Measurements from ENCODE around the gene MMS19. TPM values are rescaled to one million over a fixed set of nuclear protein-coding genes. Genes with fewer than 3 reads are reported as not detected.
A peak's percentile ranks its signal among the peaks of the same experiment; 100 is the strongest.

Gene MMS19
- total RNA-seq, 1 experiment from 2014 or later: 83.3 TPM

DNA sequence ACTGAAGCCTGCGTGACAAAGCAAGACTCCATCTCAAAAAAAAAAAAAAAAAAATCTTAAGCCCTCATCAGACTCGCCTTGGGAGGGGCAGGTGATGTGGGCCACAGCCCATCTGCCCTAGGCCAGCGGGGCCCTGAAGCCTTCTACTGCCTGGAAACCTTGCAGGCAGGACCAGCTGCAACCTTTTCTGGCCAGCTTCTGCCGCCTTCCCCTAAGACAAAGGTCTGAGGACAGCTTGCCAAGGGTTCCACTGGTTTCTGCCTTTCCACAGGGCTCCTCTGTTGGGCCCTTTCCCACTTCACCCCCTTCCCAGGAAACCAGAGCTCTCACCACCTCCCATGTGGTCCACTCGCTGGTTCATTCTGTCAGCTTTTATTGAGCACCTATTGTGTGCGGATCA is 35.7 kb upstream of the MMS19 start:
- in situ Hi-C loops (cut with HindIII; ENCODE audit: low pct_unique_long_range_greater_than_20kb, low sequenced_read_pairs): no loop called here
- TF ChIP-seq, protein P1, sequence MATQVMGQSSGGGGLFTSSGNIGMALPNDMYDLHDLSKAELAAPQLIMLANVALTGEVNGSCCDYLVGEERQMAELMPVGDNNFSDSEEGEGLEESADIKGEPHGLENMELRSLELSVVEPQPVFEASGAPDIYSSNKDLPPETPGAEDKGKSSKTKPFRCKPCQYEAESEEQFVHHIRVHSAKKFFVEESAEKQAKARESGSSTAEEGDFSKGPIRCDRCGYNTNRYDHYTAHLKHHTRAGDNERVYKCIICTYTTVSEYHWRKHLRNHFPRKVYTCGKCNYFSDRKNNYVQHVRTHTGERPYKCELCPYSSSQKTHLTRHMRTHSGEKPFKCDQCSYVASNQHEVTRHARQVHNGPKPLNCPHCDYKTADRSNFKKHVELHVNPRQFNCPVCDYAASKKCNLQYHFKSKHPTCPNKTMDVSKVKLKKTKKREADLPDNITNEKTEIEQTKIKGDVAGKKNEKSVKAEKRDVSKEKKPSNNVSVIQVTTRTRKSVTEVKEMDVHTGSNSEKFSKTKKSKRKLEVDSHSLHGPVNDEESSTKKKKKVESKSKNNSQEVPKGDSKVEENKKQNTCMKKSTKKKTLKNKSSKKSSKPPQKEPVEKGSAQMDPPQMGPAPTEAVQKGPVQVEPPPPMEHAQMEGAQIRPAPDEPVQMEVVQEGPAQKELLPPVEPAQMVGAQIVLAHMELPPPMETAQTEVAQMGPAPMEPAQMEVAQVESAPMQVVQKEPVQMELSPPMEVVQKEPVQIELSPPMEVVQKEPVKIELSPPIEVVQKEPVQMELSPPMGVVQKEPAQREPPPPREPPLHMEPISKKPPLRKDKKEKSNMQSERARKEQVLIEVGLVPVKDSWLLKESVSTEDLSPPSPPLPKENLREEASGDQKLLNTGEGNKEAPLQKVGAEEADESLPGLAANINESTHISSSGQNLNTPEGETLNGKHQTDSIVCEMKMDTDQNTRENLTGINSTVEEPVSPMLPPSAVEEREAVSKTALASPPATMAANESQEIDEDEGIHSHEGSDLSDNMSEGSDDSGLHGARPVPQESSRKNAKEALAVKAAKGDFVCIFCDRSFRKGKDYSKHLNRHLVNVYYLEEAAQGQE (IDR thresholded peaks at IDR 0.05; ENCODE audit: insufficient read depth in 1 of 2, low read depth in 2 of 2, low read length in 1 of 2): no peak
- TF ChIP-seq POLR2AphosphoS5 (IDR thresholded peaks at IDR 0.05; ENCODE audit: low read depth, low read length) (no peak), TCF7L2 (IDR thresholded peaks at IDR 0.05; ENCODE audit: low read depth, low read length) (no peak), SIN3A (IDR thresholded peaks at IDR 0.05; ENCODE audit: borderline replicate concordance, insufficient read depth, low read depth, low read length) (no peak)
- TF ChIP-seq, protein P2, sequence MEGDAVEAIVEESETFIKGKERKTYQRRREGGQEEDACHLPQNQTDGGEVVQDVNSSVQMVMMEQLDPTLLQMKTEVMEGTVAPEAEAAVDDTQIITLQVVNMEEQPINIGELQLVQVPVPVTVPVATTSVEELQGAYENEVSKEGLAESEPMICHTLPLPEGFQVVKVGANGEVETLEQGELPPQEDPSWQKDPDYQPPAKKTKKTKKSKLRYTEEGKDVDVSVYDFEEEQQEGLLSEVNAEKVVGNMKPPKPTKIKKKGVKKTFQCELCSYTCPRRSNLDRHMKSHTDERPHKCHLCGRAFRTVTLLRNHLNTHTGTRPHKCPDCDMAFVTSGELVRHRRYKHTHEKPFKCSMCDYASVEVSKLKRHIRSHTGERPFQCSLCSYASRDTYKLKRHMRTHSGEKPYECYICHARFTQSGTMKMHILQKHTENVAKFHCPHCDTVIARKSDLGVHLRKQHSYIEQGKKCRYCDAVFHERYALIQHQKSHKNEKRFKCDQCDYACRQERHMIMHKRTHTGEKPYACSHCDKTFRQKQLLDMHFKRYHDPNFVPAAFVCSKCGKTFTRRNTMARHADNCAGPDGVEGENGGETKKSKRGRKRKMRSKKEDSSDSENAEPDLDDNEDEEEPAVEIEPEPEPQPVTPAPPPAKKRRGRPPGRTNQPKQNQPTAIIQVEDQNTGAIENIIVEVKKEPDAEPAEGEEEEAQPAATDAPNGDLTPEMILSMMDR (IDR thresholded peaks at IDR 0.05): no peak
- Histone ChIP-seq H3K36me3 (ENCODE audit: control insufficient read depth, insufficient read depth, low read length) (no peaks in the 10 kb centered on the region), H3K9me3 (ENCODE audit: control insufficient read depth, insufficient read depth, low read depth, low read length) (no peaks in the 10 kb centered on the region), H3K4me3 (ENCODE audit: low read depth in 2 of 2, low read length in 2 of 2) (no peak overlapping the region), H3K27me3 (ENCODE audit: control insufficient read depth, insufficient read depth, low read length) (no peaks in the 10 kb centered on the region), H3K4me1 (ENCODE audit: control insufficient read depth, insufficient read depth, low read length) (peaks cover 32% of the 10 kb centered on the region), H3K27ac (ENCODE audit: low read length) (peak overlapping the region; percentile 48; the same call in 1 of the 2 replicates)
- no TSS peak for BruUV-seq (replicated peaks)
- ATAC-seq (no peak), DNase-seq (ENCODE audit: low read depth, low spot score) (no peak)
- CTCF ChIA-PET: interaction anchor here (0.6 to 2.5 kb wide), 4 partner anchors 19 to 50 kb away, joined by 3 to 13 read pairs (median 4); no protein-coding TSS in a partner anchor
- POLR2A ChIA-PET: interaction anchor here (0.6 kb wide), 1 partner anchor 1355 kb away, joined by 4 read pairs; no protein-coding TSS in a partner anchor
- intact Hi-C loops (cut with micrococcal nuclease; ENCODE audit: unreplicated experiment): no loop called here

DNA sequence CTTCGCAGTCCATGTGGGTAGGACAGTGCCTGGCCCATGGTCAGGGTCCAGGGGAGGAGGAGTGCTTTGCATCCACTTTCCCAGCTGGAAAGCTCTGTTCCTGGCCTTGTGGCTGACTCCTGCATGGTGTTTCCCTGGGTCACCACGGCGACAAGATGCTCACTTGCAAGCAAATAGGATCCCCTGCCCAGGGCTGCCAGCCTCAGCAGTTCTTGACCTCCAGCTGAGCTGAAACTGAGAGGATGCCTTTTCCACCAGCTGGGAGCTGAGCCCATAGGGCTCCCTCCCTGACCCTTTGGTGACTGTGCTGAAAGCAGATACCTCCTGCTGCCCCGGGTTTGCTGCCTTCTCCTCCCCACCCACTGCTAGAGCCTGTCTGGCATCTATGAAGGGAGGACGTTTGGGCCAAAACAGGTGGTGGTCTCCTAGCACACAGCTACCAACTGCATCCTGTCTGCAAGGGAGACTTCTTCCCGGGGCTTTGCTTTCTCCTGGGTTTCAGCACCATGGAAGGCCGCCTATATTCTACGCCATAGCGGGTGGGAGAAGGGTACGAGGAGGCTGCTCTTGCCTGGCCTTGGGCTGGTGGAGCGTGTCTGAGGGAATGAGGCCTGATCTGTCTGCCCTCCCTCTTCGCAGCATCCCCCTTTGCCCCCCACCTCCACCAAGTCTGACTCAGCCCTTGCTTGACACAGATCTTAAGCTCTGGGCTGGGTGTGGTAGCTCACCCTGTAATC is 34.9 kb upstream of the MMS19 start:
- peaks cover 24% of the 10 kb centered on the region for H3K4me1 ChIP-seq (ENCODE audit: control insufficient read depth, insufficient read depth, low read length)
- CTCF ChIA-PET: interaction anchor here (0.9 to 2.5 kb wide), 3 partner anchors 18 to 33 kb away, joined by 4 to 13 read pairs (median 4); no protein-coding TSS in a partner anchor
- in situ Hi-C loops (cut with HindIII; ENCODE audit: low pct_unique_long_range_greater_than_20kb, low sequenced_read_pairs): no loop called here
- no peaks in the 10 kb centered on the region for H3K36me3 ChIP-seq (ENCODE audit: control insufficient read depth, insufficient read depth, low read length)
- TF ChIP-seq, protein P1 (IDR thresholded peaks at IDR 0.05; ENCODE audit: insufficient read depth in 1 of 2, low read depth in 2 of 2, low read length in 1 of 2): peak in 1 of 2 experiments; percentile 49; a peak in 1 of 4 replicates
- TF ChIP-seq TCF7L2 (IDR thresholded peaks at IDR 0.05; ENCODE audit: low read depth, low read length) (no peak), SIN3A (IDR thresholded peaks at IDR 0.05; ENCODE audit: borderline replicate concordance, insufficient read depth, low read depth, low read length) (no peak)
- TF ChIP-seq, protein P2 (IDR thresholded peaks at IDR 0.05): no peak
- H3K9me3 ChIP-seq (ENCODE audit: control insufficient read depth, insufficient read depth, low read depth, low read length): no peaks in the 10 kb centered on the region
- POLR2A ChIA-PET: interaction anchor here (0.7 kb wide), 1 partner anchor 38 kb away, joined by 5 read pairs; no protein-coding TSS in a partner anchor
- intact Hi-C loops (cut with micrococcal nuclease; ENCODE audit: unreplicated experiment): no loop called here
- H3K27ac ChIP-seq (ENCODE audit: low read length): peak overlapping the region; percentile 12; the same call in 1 of the 2 replicates
- no peaks in the 10 kb centered on the region for H3K27me3 ChIP-seq (ENCODE audit: control insufficient read depth, insufficient read depth, low read length)
- no TSS peak for BruUV-seq (replicated peaks)
- ATAC-seq (peak; percentile 3; the same call in 1 of the 2 replicates), DNase-seq (ENCODE audit: low read depth, low spot score) (no peak)
- H3K4me3 ChIP-seq (ENCODE audit: low read depth in 2 of 2, low read length in 2 of 2): no peak overlapping the region

All from Panc1 (cell line).